Lung (tissue), 12 donors: Measurements from ENCODE around the gene PDCD1. TPM values are rescaled to one million over a fixed set of nuclear protein-coding genes. Genes with fewer than 3 reads are reported as not detected.
"Not testable (repeated sequence)": the region's sequence is repeated elsewhere in the genome, so short reads cannot be mapped to it uniquely, and the experiment has no call there.

Experiments used
- ATAC-seq: fragments of 200-7000 bp; cut with Tn5 transposase; one replicate; pipeline ENCODE4 v1.9.1; 2020; ENCODE audit warnings: moderate number of reproducible peaks; ENCODE audit not compliant: insufficient read depth, low FRiP score
- DNase-seq, 3 donors: peaks; one replicate each; pipeline ENCODE4 v3.0.0-alpha.2; 2013 to 2017
- H3K27ac ChIP-seq, 2 donors: one replicate each; pipeline ENCODE4 v1.5.1; 2013; ENCODE audit warnings: mild to moderate bottlenecking in 2 of 2, moderate library complexity in 2 of 2, control low read depth in 1 of 2, inconsistent platforms in 1 of 2, low read depth in 1 of 2, low read length in 1 of 2
- H3K27me3 ChIP-seq, 3 donors: one replicate each; pipeline ENCODE4 v1.5.1; 2013; ENCODE audit warnings: low read length in 2 of 3; ENCODE audit not compliant: control insufficient read depth in 3 of 3, insufficient read depth in 3 of 3
- H3K36me3 ChIP-seq, 4 donors: one replicate each; pipeline ENCODE4 v1.5.1; 2013; ENCODE audit warnings: low read length in 4 of 4, mild to moderate bottlenecking in 1 of 4, moderate library complexity in 1 of 4; ENCODE audit not compliant: control insufficient read depth in 4 of 4, insufficient read depth in 4 of 4
- H3K4me1 ChIP-seq, 5 donors: one replicate each; pipeline ENCODE4 v1.5.1; 2013; ENCODE audit warnings: low read length in 5 of 5, mild to moderate bottlenecking in 2 of 5, moderate library complexity in 1 of 5; ENCODE audit not compliant: control insufficient read depth in 5 of 5, insufficient read depth in 5 of 5
- H3K4me3 ChIP-seq: one replicate; pipeline ENCODE4 v1.5.1; 2013; ENCODE audit warnings: mild to moderate bottlenecking, control low read depth, moderate library complexity
- H3K9ac ChIP-seq, 2 donors: one replicate each; pipeline ENCODE4 v1.5.1; 2013; ENCODE audit warnings: low read length in 2 of 2, control low read depth in 1 of 2; ENCODE audit not compliant: insufficient read depth in 1 of 2
- H3K9me3 ChIP-seq, 4 donors: one replicate each; pipeline ENCODE4 v1.5.1; 2013; ENCODE audit warnings: low read length in 3 of 4, mild to moderate bottlenecking in 1 of 4, moderate library complexity in 1 of 4; ENCODE audit not compliant: control insufficient read depth in 4 of 4, insufficient read depth in 3 of 4
- WGBS, 2 donors: extraction: QIAGEN DNeasy Blood & Tissue Kit; methylation state at CpG; one replicate each; pipeline ENCODE4 v1.1.7; 2013; 5-methylcytosine and 5-hydroxymethylcytosine counted together
- polyA plus RNA-seq, 2 donors: library from polyadenylated mRNA; stranded (reverse); fragments of 200-250 nt; gene quantifications; one replicate each; pipeline ENCODE4 v1.2.1, GENCODE V29; 2013
- total RNA-seq, 2 donors: library from RNA; depleted of rRNA in 1 of 2; stranded (reverse); fragments of >200 nt in 1 of 2; gene quantifications; one replicate each; pipeline ENCODE4 v1.2.1, GENCODE V29; 2014 to 2021
- TF ChIP-seq, protein P1 (sequence below): IDR thresholded peaks from 2 replicates; pipeline ENCODE4 v1.5.1; 2012; ENCODE audit warnings: mild to moderate bottlenecking; ENCODE audit errors: control extremely low read depth, extremely low read depth
- donor health status: control.
- donor health status: control.
- donor health status: Bipolar disorder and iron deficiency.
- donor health status: healthy.
- donor health status: DM: yes; HTN: yes; CAD: no.

Gene PDCD1
- total and polyA plus RNA-seq, 4 donors: 0.59 to 0.97 (median 0.81) TPM

DNA sequence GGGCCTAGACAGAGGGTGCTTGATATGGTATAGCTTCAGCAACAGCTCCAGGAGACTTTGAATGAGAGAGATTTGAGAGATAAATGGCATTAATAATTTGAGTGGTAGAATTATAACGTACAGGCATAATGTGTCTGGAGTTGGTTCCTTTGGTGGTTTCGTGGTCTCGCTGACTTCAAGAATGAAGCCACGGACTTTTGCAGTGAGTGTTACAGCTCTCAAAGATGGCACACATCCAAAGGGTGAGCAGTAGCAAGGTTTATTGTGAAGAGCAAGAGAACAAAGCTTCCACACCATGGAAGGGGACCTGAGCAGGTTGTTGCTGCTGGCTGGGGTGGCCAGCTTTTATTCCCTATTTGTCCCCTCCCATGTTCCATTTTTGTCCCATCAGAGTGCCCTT lies 23.1 kb downstream of the PDCD1 start:
- H3K27ac ChIP-seq: no peak overlapping the region
- no peak for ATAC-seq
- no peak overlapping the region for H3K4me3 ChIP-seq
- WGBS, 2 donors: 33 to 57% methylated on average over 4 of the region's 4 CpGs
- TF ChIP-seq, protein P1, sequence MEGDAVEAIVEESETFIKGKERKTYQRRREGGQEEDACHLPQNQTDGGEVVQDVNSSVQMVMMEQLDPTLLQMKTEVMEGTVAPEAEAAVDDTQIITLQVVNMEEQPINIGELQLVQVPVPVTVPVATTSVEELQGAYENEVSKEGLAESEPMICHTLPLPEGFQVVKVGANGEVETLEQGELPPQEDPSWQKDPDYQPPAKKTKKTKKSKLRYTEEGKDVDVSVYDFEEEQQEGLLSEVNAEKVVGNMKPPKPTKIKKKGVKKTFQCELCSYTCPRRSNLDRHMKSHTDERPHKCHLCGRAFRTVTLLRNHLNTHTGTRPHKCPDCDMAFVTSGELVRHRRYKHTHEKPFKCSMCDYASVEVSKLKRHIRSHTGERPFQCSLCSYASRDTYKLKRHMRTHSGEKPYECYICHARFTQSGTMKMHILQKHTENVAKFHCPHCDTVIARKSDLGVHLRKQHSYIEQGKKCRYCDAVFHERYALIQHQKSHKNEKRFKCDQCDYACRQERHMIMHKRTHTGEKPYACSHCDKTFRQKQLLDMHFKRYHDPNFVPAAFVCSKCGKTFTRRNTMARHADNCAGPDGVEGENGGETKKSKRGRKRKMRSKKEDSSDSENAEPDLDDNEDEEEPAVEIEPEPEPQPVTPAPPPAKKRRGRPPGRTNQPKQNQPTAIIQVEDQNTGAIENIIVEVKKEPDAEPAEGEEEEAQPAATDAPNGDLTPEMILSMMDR: no peak
- no peak overlapping the region for H3K9ac ChIP-seq
- no peaks in the 10 kb centered on the region for H3K36me3 ChIP-seq
- no peak for DNase-seq
- peaks cover 0 to 8% (median 2%) of the 10 kb centered on the region in 3 donors for H3K27me3 ChIP-seq
- H3K9me3 ChIP-seq: peaks cover 0 to 2% (median 0%) of the 10 kb centered on the region in 4 donors
- H3K4me1 ChIP-seq: peaks cover 0 to 7% (median 0%) of the 10 kb centered on the region in 5 donors

DNA sequence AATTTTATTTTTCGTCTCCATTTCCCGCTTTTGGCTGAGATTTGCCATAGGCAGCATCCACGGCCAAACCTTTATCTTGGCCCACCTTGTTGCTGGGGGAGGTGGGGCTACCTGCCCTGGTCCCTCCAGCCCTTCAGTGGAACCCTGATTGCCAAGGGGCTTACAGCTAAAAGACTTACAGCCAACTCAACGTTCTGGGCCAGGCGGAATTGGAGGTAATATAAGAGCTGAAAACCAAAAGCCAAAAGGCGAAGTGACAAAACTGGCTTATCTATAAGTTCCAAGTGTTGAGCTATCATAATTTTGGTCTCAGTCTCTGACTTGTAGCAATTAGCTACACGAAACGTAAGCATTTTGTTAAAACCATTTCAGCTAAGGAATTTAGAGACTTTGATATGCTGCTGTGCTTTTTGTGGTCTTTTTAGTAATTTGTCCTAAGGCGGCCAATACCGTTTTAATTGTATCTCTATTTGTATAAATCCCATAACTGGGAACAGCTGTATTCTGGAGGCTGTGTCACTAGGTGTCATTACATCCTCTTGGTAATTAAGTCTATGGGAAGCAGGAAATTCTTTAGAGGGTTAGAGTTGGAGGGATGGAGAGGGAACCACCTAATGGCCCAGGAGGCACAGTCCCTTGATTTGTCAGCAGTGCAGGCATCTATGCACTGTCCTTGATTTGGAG lies 24.0 kb downstream of the PDCD1 start:
- Histone ChIP-seq H3K9me3 (peaks cover 0 to 2% (median 0%) of the 10 kb centered on the region in 4 donors), H3K27ac (no peak overlapping the region), H3K36me3 (no peaks in the 10 kb centered on the region), H3K9ac (no peak overlapping the region), H3K4me1 (peaks cover 0 to 7% (median 0%) of the 10 kb centered on the region in 5 donors), H3K27me3 (peaks cover 0 to 8% (median 2%) of the 10 kb centered on the region in 3 donors), H3K4me3 (no peak overlapping the region)
- TF ChIP-seq, protein P1: no peak
- DNase-seq: no peak
- 88 to 94% methylated on average over 10 of the region's 10 CpGs for WGBS, 2 donors
- no peak for ATAC-seq

DNA sequence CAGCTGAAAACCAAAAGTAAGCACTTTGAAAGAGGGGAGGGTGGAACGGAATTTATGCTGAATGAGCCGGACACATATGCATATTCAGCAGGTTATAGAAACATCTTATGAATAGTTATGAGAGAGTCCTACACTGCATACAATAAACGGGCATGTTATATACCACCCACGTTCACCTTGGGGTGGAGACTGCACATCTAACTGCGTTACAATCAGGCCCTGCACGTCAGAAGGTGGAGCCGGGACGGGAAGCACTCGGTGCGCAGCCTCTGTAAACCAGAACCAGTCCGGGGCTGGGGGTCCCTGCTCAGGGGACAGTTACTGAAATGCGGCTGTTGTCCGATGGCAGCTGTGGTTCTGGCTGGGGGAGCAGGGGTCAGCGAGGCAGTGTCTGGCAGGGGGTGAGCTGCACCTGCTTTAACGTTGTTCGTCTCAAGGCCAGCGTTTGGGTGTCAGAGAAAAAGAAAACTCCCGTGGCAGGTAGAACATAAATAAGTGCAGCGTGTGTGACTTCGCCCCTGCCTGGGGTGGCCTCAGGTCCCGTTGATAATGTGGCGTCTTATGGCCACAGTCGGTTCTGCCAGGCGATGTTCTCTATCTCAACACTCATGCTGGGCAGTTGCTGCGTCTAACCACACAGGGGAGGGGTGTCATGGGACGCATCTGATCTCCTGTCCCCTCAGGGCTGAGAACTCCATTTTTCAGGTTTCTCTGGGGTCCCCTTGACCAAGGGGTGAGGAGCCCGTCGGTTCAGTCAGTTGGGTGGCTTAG lies 24.8 kb downstream of the PDCD1 start:
- not testable (repeated sequence) for H3K9me3 ChIP-seq, DNase-seq, ATAC-seq, H3K4me1 ChIP-seq, H3K9ac ChIP-seq, H3K27ac ChIP-seq, H3K4me3 ChIP-seq, H3K27me3 ChIP-seq, H3K36me3 ChIP-seq
- WGBS, 2 donors: 77 to 89% methylated on average over 26 to 28 of the region's 28 CpGs

DNA sequence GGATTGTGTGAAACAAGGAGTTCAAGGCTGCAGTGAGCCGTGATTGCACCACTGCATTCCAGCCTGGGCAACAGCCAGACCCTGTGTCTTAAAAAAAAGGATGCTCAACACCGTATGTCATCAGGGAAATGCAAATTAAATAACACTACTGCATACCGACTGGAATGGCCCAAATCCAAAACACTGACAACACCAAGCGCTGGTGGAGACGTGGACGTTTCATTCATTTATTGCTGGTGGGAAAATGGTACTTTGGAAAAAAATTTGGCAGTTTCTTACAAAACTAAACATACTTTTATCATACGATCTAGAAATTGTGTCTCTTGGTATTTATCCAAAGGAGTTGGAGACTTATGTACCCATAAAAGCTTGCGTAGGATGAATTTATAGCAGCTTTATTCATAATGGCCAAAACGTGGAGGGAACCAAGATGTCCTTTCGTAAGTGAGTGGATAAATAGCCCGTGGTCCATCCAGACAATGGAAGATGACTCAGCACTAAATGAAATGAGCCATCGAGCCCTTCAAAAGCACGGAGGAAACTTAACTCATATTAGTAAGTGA lies 25.5 kb downstream of the PDCD1 start:
- no peak overlapping the region for H3K27ac ChIP-seq
- TF ChIP-seq, protein P1: no peak
- H3K9ac ChIP-seq: no peak overlapping the region
- H3K36me3 ChIP-seq: no peaks in the 10 kb centered on the region
- WGBS, 2 donors: 51 to 56% methylated on average over 13 of the region's 13 CpGs
- H3K27me3 ChIP-seq: peaks cover 0 to 8% (median 2%) of the 10 kb centered on the region in 3 donors
- DNase-seq (peak; percentile 25 to 59 (median 37)), ATAC-seq (no peak)
- no peak overlapping the region for H3K4me3 ChIP-seq
- peaks cover 0 to 7% (median 0%) of the 10 kb centered on the region in 5 donors for H3K4me1 ChIP-seq
- peaks cover 0 to 2% (median 0%) of the 10 kb centered on the region in 4 donors for H3K9me3 ChIP-seq
